Measurements from ENCODE around the gene TMEM129.

The TMEM129 gene

GRCh38 chr4:1718095-1718850 is 2.9 kb downstream of the TMEM129 start:
- no peak for DNase-seq
- Histone ChIP-seq H4K5ac (ENCODE audit: low read length) (no peak overlapping the region), H3K4me1 (ENCODE audit: control insufficient read depth, low read depth, low read length) (peaks cover 5% of the 10 kb centered on the region), H3K23ac (ENCODE audit: low read length) (no peak overlapping the region), H3K4me2 (ENCODE audit: low read length) (no peak overlapping the region), H2BK15ac (replicated peaks; ENCODE audit: low read depth) (no peak overlapping the region), H3K27ac (ENCODE audit: low read depth, low read length) (no peak overlapping the region), H2BK5ac (ENCODE audit: low read length) (no peak overlapping the region), H3K79me2 (ENCODE audit: control insufficient read depth, insufficient read depth, low read length) (peaks cover 25% of the 10 kb centered on the region), H2AK5ac (ENCODE audit: low read length) (no peak overlapping the region), H3K4me3 (ENCODE audit: low read length) (no peak overlapping the region), H3K56ac (ENCODE audit: low read length) (no peak overlapping the region), H3K9ac (ENCODE audit: low read length) (no peak overlapping the region), H3K18ac (ENCODE audit: low read length) (no peak overlapping the region), H3K36me3 (ENCODE audit: control insufficient read depth, insufficient read depth, low read length) (peaks cover 2% of the 10 kb centered on the region), H3K79me1 (ENCODE audit: low read length) (peaks cover 15% of the 10 kb centered on the region), H4K8ac (ENCODE audit: low read depth, low read length) (no peak overlapping the region), H2BK120ac (ENCODE audit: low read depth, low read length) (no peak overlapping the region), H3K27me3 (ENCODE audit: insufficient read depth, low read length, poor library complexity) (no peaks in the 10 kb centered on the region), H3K4ac (ENCODE audit: low read depth, low read length) (no peak overlapping the region)
- no CpG with 5 or more reads among the region's 31 CpGs for WGBS (ENCODE audit: extremely low coverage, insufficient coverage, low lambda C conversion rate)

- no peak overlapping the region for H3K23ac ChIP-seq (ENCODE audit: low read length)
- H3K4me1 ChIP-seq (ENCODE audit: control insufficient read depth, low read depth, low read length), result peaks cover 1% of the 10 kb centered on the region
- no peak overlapping the region for H3K9ac ChIP-seq (ENCODE audit: low read length)
- DNase-seq, result no peak
- no peak overlapping the region for H3K56ac ChIP-seq (ENCODE audit: low read length)
- no CpG with 5 or more reads among the region's 32 CpGs for WGBS (ENCODE audit: extremely low coverage, insufficient coverage, low lambda C conversion rate)
- no peak overlapping the region for H3K4me2 ChIP-seq (ENCODE audit: low read length)
- H4K5ac ChIP-seq (ENCODE audit: low read length), result no peak overlapping the region
- H3K4me3 ChIP-seq (ENCODE audit: low read length), result no peak overlapping the region
- H3K4ac ChIP-seq (ENCODE audit: low read depth, low read length), result no peak overlapping the region
- peaks cover 2% of the 10 kb centered on the region for H3K36me3 ChIP-seq (ENCODE audit: control insufficient read depth, insufficient read depth, low read length)
- H4K8ac ChIP-seq (ENCODE audit: low read depth, low read length), result no peak overlapping the region
- no peak overlapping the region for H3K27ac ChIP-seq (ENCODE audit: low read depth, low read length)
- no peak overlapping the region for H3K18ac ChIP-seq (ENCODE audit: low read length)
- no peaks in the 10 kb centered on the region for H3K27me3 ChIP-seq (ENCODE audit: insufficient read depth, low read length, poor library complexity)
- peaks cover 8% of the 10 kb centered on the region for H3K79me1 ChIP-seq (ENCODE audit: low read length)
- no peak overlapping the region for H2BK5ac ChIP-seq (ENCODE audit: low read length)
- no peak overlapping the region for H2AK5ac ChIP-seq (ENCODE audit: low read length)
- H3K79me2 ChIP-seq (ENCODE audit: control insufficient read depth, insufficient read depth, low read length), result peaks cover 16% of the 10 kb centered on the region
- no peak overlapping the region for H2BK15ac ChIP-seq (replicated peaks; ENCODE audit: low read depth)
- no peak overlapping the region for H2BK120ac ChIP-seq (ENCODE audit: low read depth, low read length)
Measured at GRCh38 chr4:1717129-1718094, 3.7 kb downstream of the TMEM129 start.

GRCh38 chr4:1716065-1716945 is 4.8 kb downstream of the TMEM129 start:
- Histone ChIP-seq H3K27ac (ENCODE audit: low read depth, low read length) (no peak overlapping the region), H2AK5ac (ENCODE audit: low read length) (no peak overlapping the region), H3K9ac (ENCODE audit: low read length) (no peak overlapping the region), H3K4me2 (ENCODE audit: low read length) (no peak overlapping the region), H4K5ac (ENCODE audit: low read length) (no peak overlapping the region), H2BK120ac (ENCODE audit: low read depth, low read length) (no peak overlapping the region), H3K79me2 (ENCODE audit: control insufficient read depth, insufficient read depth, low read length) (peaks cover 11% of the 10 kb centered on the region), H2BK5ac (ENCODE audit: low read length) (no peak overlapping the region), H3K4ac (ENCODE audit: low read depth, low read length) (no peak overlapping the region), H3K56ac (ENCODE audit: low read length) (no peak overlapping the region), H4K8ac (ENCODE audit: low read depth, low read length) (no peak overlapping the region), H2BK15ac (replicated peaks; ENCODE audit: low read depth) (no peak overlapping the region), H3K4me1 (ENCODE audit: control insufficient read depth, low read depth, low read length) (no peaks in the 10 kb centered on the region), H3K79me1 (ENCODE audit: low read length) (peaks cover 7% of the 10 kb centered on the region), H3K36me3 (ENCODE audit: control insufficient read depth, insufficient read depth, low read length) (peaks cover 2% of the 10 kb centered on the region), H3K4me3 (ENCODE audit: low read length) (no peak overlapping the region), H3K18ac (ENCODE audit: low read length) (no peak overlapping the region), H3K23ac (ENCODE audit: low read length) (no peak overlapping the region), H3K27me3 (ENCODE audit: insufficient read depth, low read length, poor library complexity) (no peaks in the 10 kb centered on the region)
- no CpG with 5 or more reads among the region's 15 CpGs for WGBS (ENCODE audit: extremely low coverage, insufficient coverage, low lambda C conversion rate)
- DNase-seq, result no peak

- no peak overlapping the region for H2BK120ac ChIP-seq (ENCODE audit: low read depth, low read length)
- no peak overlapping the region for H3K18ac ChIP-seq (ENCODE audit: low read length)
- H2BK15ac ChIP-seq (replicated peaks; ENCODE audit: low read depth), result no peak overlapping the region
- H3K36me3 ChIP-seq (ENCODE audit: control insufficient read depth, insufficient read depth, low read length), result peaks cover 2% of the 10 kb centered on the region
- no peak overlapping the region for H3K4me3 ChIP-seq (ENCODE audit: low read length)
- no peaks in the 10 kb centered on the region for H3K27me3 ChIP-seq (ENCODE audit: insufficient read depth, low read length, poor library complexity)
- no peak overlapping the region for H3K23ac ChIP-seq (ENCODE audit: low read length)
- H4K8ac ChIP-seq (ENCODE audit: low read depth, low read length), result no peak overlapping the region
- H2AK5ac ChIP-seq (ENCODE audit: low read length), result no peak overlapping the region
- H2BK5ac ChIP-seq (ENCODE audit: low read length), result no peak overlapping the region
- H3K79me1 ChIP-seq (ENCODE audit: low read length), result peaks cover 13% of the 10 kb centered on the region
- DNase-seq, result no peak
- peak overlapping the region; percentile 2 for H3K56ac ChIP-seq (ENCODE audit: low read length)
- no CpG with 5 or more reads among the region's 16 CpGs for WGBS (ENCODE audit: extremely low coverage, insufficient coverage, low lambda C conversion rate)
- H3K4me2 ChIP-seq (ENCODE audit: low read length), result no peak overlapping the region
- no peak overlapping the region for H3K4ac ChIP-seq (ENCODE audit: low read depth, low read length)
- no peak overlapping the region for H3K9ac ChIP-seq (ENCODE audit: low read length)
- H3K79me2 ChIP-seq (ENCODE audit: control insufficient read depth, insufficient read depth, low read length), result peaks cover 16% of the 10 kb centered on the region
- H4K5ac ChIP-seq (ENCODE audit: low read length), result no peak overlapping the region
- no peak overlapping the region for H3K27ac ChIP-seq (ENCODE audit: low read depth, low read length)
- H3K4me1 ChIP-seq (ENCODE audit: control insufficient read depth, low read depth, low read length), result no peaks in the 10 kb centered on the region
Measured at GRCh38 chr4:1715002-1715758, 5.9 kb downstream of the TMEM129 start.

Measured in mesendoderm (in vitro differentiated cells).